ENCODE data around the gene FAM114A2. TPM values are rescaled to one million over a fixed set of nuclear protein-coding genes. Genes with fewer than 3 reads are reported as not detected.

Gene FAM114A2
- total RNA-seq, 4 donors from 2014 or later: 7.8 to 13.3 (median 11.5) TPM

GRCh38 chr5:153969563-153969895, 69.2 kb downstream of the FAM114A2 start:
- no peak for DNase-seq (ENCODE audit: low spot score in 2 of 2)
- Histone ChIP-seq H3K4me3 (no peak overlapping the region), H3K27me3 (no peaks in the 10 kb centered on the region), H3K36me3 (no peaks in the 10 kb centered on the region), H3K4me1 (peaks cover 4% of the 10 kb centered on the region), H3K9me3 (no peaks in the 10 kb centered on the region), H3K27ac (no peak overlapping the region)
- whole genome bisulfite sequencing: 85% methylated on average over 3 of the region's 3 CpGs
- TF ChIP-seq CTCF (IDR thresholded peaks at IDR 0.05): no peak
- TF ChIP-seq POLR2A (IDR thresholded peaks at IDR 0.05): no peak
- TF ChIP-seq POLR2AphosphoS5 (IDR thresholded peaks at IDR 0.05): no peak
- TF ChIP-seq EP300 (IDR thresholded peaks at IDR 0.05): no peak

GRCh38 chr5:153968761-153969562, 69.7 kb downstream of the FAM114A2 start:
- H3K36me3 ChIP-seq: no peaks in the 10 kb centered on the region
- H3K4me3 ChIP-seq: no peak overlapping the region
- 79% methylated on average over 10 of the region's 10 CpGs for WGBS
- TF ChIP-seq POLR2AphosphoS5 (IDR thresholded peaks at IDR 0.05) (no peak), EP300 (IDR thresholded peaks at IDR 0.05) (no peak), CTCF (IDR thresholded peaks at IDR 0.05) (no peak), POLR2A (IDR thresholded peaks at IDR 0.05) (no peak)
- no peak overlapping the region for H3K27ac ChIP-seq
- DNase-seq (ENCODE audit: low spot score in 2 of 2): no peak
- no peaks in the 10 kb centered on the region for H3K27me3 ChIP-seq
- peaks cover 4% of the 10 kb centered on the region for H3K4me1 ChIP-seq
- H3K9me3 ChIP-seq: no peaks in the 10 kb centered on the region

- peaks cover 4% of the 10 kb centered on the region for H3K4me1 ChIP-seq
- 28% methylated on average over 10 of the region's 10 CpGs for WGBS
Measured at GRCh38 chr5:153964880-153965645, 73.6 kb downstream of the FAM114A2 start.

GRCh38 chr5:153964191-153964879, 74.4 kb downstream of the FAM114A2 start:
- Histone ChIP-seq H3K27me3 (no peaks in the 10 kb centered on the region), H3K36me3 (no peaks in the 10 kb centered on the region), H3K4me1 (peaks cover 4% of the 10 kb centered on the region), H3K4me3 (no peak overlapping the region), H3K9me3 (no peaks in the 10 kb centered on the region), H3K27ac (no peak overlapping the region)
- 69% methylated on average over 10 of the region's 17 CpGs for WGBS
- TF ChIP-seq EP300 (IDR thresholded peaks at IDR 0.05): no peak
- no peak for TF ChIP-seq POLR2AphosphoS5 (IDR thresholded peaks at IDR 0.05)
- no peak for TF ChIP-seq CTCF (IDR thresholded peaks at IDR 0.05)
- no peak for TF ChIP-seq POLR2A (IDR thresholded peaks at IDR 0.05)
- no peak for DNase-seq (ENCODE audit: low spot score in 2 of 2)

More at GRCh38 chr5:153964880-153965645, 73.6 kb downstream of the FAM114A2 start:
- TF ChIP-seq POLR2AphosphoS5 (IDR thresholded peaks at IDR 0.05) (no peak), EP300 (IDR thresholded peaks at IDR 0.05) (no peak), POLR2A (IDR thresholded peaks at IDR 0.05) (no peak), CTCF (IDR thresholded peaks at IDR 0.05) (peak; percentile 71 to 73)
- Histone ChIP-seq H3K27ac (no peak overlapping the region), H3K36me3 (no peaks in the 10 kb centered on the region), H3K27me3 (no peaks in the 10 kb centered on the region), H3K9me3 (no peaks in the 10 kb centered on the region), H3K4me3 (no peak overlapping the region)
- no peak for DNase-seq (ENCODE audit: low spot score in 2 of 2)

All from suprapubic skin (tissue), 4 donors.